Heart left ventricle (tissue), 13 donors: ENCODE results near the gene DDHD1.

Experiments used
- CTCF ChIP-seq, 12 donors: fragments of 200-600 bp; sonication (generic) in 4 of 12; IDR thresholded peaks; one replicate each; pipeline versions ENCODE4 v1.5.0 to v1.8.0; 2018 to 2022; ENCODE audit warnings: antibody characterized with exemption in 12 of 12, mild to moderate bottlenecking in 5 of 12
- POLR2A ChIP-seq, 2 donors: fragments of 450-650 bp; IDR thresholded peaks; one replicate each; pipeline ENCODE4 v1.6.1; 2017; ENCODE audit warnings: antibody characterized with exemption in 2 of 2, mild to moderate bottlenecking in 2 of 2, moderate library complexity in 2 of 2
- donor health status: ischemic (EF 13 %, LVEDD 7.1; RV severe dilation, severe dysfunction).
- donor health status: DM: no; HTN: yes; CAD: no.
- donor health status: DM: no; HTN: no; CAD: no.
- donor health status: ischemic (EF 25% LVEDD 6.9; RV normal size, moderate dysfunction).
- donor health status: ischemic (EF 25% LVEDD 5.7; RV mildly dilated, moderate dysfunction).
- donor health status: ischemic (EF 35%, LVEDD 5.7; RV mildly dilated, moderate dysfunction).
- donor health status: nonischemic (EF 11% LVEDD 7.7; RV severe dilation, severe dysfunction).
- donor health status: DM: yes; HTN: yes; CAD: no.
- donor health status: PGD.
- donor health status: ischemic (EF 29% LVEDD 5.4; RV normal size, mild dysfunction).
- donor health status: nonischemic (EF 23%, LVEDD 6.1; RV moderate dilation, normal function).

GRCh38 chr14:53044486-53044885 is 108.6 kb downstream of the DDHD1 start:
- TF ChIP-seq CTCF (IDR thresholded peaks at IDR 0.05) (no peak), POLR2A (IDR thresholded peaks at IDR 0.05) (no peak)
